ENCODE results near the gene COA3.

Gene COA3

DNA sequence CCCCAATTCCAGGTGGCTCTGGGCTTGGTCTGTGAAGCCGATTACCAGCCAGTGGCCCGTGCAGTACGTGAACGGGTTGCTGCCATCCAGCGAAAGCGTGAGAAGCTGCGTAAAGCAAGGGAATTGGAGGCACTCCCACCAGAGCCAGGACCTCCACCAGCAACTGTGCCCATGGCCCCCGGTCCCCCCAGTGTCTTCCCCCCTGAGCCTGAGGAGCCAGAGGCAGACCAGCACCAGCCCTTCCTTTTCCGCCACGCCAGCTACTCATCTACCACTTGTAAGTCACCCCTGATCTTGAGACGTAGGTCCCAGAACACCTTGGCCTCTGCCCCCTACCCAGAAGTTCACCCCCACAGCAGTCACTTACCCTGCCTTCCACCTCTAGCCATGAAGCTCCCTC, 11.2 kb downstream of the COA3 start:
- TF ChIP-seq, protein P1, sequence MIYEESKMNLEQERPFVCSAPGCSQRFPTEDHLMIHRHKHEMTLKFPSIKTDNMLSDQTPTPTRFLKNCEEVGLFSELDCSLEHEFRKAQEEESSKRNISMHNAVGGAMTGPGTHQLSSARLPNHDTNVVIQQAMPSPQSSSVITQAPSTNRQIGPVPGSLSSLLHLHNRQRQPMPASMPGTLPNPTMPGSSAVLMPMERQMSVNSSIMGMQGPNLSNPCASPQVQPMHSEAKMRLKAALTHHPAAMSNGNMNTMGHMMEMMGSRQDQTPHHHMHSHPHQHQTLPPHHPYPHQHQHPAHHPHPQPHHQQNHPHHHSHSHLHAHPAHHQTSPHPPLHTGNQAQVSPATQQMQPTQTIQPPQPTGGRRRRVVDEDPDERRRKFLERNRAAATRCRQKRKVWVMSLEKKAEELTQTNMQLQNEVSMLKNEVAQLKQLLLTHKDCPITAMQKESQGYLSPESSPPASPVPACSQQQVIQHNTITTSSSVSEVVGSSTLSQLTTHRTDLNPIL (CRISPR knock-in tag; IDR thresholded peaks at IDR 0.05; ENCODE audit: low read depth) = no peak
- no peak for TF ChIP-seq OSR1 (CRISPR knock-in tag; IDR thresholded peaks at IDR 0.05)
- TF ChIP-seq, protein P2, sequence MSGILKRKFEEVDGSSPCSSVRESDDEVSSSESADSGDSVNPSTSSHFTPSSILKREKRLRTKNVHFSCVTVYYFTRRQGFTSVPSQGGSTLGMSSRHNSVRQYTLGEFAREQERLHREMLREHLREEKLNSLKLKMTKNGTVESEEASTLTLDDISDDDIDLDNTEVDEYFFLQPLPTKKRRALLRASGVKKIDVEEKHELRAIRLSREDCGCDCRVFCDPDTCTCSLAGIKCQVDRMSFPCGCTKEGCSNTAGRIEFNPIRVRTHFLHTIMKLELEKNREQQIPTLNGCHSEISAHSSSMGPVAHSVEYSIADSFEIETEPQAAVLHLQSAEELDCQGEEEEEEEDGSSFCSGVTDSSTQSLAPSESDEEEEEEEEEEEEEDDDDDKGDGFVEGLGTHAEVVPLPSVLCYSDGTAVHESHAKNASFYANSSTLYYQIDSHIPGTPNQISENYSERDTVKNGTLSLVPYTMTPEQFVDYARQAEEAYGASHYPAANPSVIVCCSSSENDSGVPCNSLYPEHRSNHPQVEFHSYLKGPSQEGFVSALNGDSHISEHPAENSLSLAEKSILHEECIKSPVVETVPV (CRISPR knock-in tag; IDR thresholded peaks at IDR 0.05) = no peak
- TF ChIP-seq ZC3H10 (CRISPR knock-in tag; IDR thresholded peaks at IDR 0.05) = no peak
- TF ChIP-seq CSDC2 (CRISPR knock-in tag; IDR thresholded peaks at IDR 0.05) = no peak
- no peak for TF ChIP-seq TOX (CRISPR knock-in tag; IDR thresholded peaks at IDR 0.05; ENCODE audit: borderline replicate concordance)
- no peak for TF ChIP-seq ARNTL (CRISPR knock-in tag; IDR thresholded peaks at IDR 0.05; ENCODE audit: borderline replicate concordance, low read depth)
- TF ChIP-seq ZNF8 (CRISPR knock-in tag; IDR thresholded peaks at IDR 0.05) = no peak
- TF ChIP-seq GLIS3 (CRISPR knock-in tag; IDR thresholded peaks at IDR 0.05) = no peak
- no peak for TF ChIP-seq PPARA (CRISPR knock-in tag; IDR thresholded peaks at IDR 0.05; ENCODE audit: borderline replicate concordance)
- no peak for TF ChIP-seq ISL1 (CRISPR knock-in tag; IDR thresholded peaks at IDR 0.05)
- ATAC-seq = no peak

DNA sequence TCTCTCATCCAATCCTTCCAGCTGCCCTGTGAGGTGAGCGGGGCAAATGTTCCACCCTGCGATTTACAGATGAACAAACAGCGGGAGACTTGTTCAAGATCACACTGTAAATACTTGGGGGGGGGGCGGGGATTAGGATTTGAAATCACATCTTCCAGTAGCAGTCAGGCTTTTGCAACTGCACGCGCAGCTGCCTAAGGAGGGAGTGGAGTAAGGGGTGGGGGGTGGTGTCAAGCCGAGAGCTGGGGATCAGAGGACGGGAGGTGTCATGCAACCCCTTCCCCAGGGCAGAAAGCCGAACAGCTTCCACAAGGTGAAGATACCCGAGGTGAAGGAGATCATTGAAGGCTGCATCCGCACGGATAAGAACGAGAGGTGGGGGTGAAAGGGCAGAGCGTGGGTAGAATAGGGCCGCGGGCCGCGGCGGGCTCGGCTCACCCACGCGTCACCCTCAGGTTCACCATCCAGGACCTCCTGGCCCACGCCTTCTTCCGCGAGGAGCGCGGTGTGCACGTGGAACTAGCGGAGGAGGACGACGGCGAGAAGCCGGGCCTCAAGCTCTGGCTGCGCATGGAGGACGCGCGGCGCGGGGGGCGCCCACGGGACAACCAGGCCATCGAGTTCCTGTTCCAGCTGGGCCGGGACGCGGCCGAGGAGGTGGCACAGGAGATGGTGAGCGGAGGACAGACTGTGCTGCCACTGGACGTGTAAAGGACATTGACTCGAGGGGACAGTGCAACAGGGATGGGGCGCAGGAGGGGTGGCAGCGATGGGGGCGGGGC, 13.5 kb downstream of the COA3 start:
- TF ChIP-seq ESRRG (CRISPR knock-in tag; IDR thresholded peaks at IDR 0.05) = no peak
- no peak for TF ChIP-seq ZC3H10 (CRISPR knock-in tag; IDR thresholded peaks at IDR 0.05)
- no peak for TF ChIP-seq ISL1 (CRISPR knock-in tag; IDR thresholded peaks at IDR 0.05)
- no peak for TF ChIP-seq OSR1 (CRISPR knock-in tag; IDR thresholded peaks at IDR 0.05)
- TF ChIP-seq CSDC2 (CRISPR knock-in tag; IDR thresholded peaks at IDR 0.05) = no peak
- no peak for TF ChIP-seq TOX (CRISPR knock-in tag; IDR thresholded peaks at IDR 0.05; ENCODE audit: borderline replicate concordance)
- no peak for TF ChIP-seq ZNF70 (CRISPR knock-in tag; IDR thresholded peaks at IDR 0.05)
- TF ChIP-seq BACH2 (CRISPR knock-in tag; IDR thresholded peaks at IDR 0.05; ENCODE audit: borderline replicate concordance) = no peak
- no peak for TF ChIP-seq PPARA (CRISPR knock-in tag; IDR thresholded peaks at IDR 0.05; ENCODE audit: borderline replicate concordance)
- TF ChIP-seq, protein P1 (CRISPR knock-in tag; IDR thresholded peaks at IDR 0.05; ENCODE audit: low read depth) = no peak
- TF ChIP-seq GLIS3 (CRISPR knock-in tag; IDR thresholded peaks at IDR 0.05) = no peak
- TF ChIP-seq ZFP30 (CRISPR knock-in tag; IDR thresholded peaks at IDR 0.05) = no peak
- TF ChIP-seq ZNF565 (CRISPR knock-in tag; conservative IDR thresholded peaks at IDR 0.05; ENCODE audit: low read depth) = no peak
- TF ChIP-seq ZFP3 (CRISPR knock-in tag; IDR thresholded peaks at IDR 0.05) = no peak
- TF ChIP-seq TCF4 (CRISPR knock-in tag; IDR thresholded peaks at IDR 0.05; ENCODE audit: borderline replicate concordance) = no peak
- TF ChIP-seq ZNF8 (CRISPR knock-in tag; IDR thresholded peaks at IDR 0.05) = no peak
- TF ChIP-seq, protein P3, sequence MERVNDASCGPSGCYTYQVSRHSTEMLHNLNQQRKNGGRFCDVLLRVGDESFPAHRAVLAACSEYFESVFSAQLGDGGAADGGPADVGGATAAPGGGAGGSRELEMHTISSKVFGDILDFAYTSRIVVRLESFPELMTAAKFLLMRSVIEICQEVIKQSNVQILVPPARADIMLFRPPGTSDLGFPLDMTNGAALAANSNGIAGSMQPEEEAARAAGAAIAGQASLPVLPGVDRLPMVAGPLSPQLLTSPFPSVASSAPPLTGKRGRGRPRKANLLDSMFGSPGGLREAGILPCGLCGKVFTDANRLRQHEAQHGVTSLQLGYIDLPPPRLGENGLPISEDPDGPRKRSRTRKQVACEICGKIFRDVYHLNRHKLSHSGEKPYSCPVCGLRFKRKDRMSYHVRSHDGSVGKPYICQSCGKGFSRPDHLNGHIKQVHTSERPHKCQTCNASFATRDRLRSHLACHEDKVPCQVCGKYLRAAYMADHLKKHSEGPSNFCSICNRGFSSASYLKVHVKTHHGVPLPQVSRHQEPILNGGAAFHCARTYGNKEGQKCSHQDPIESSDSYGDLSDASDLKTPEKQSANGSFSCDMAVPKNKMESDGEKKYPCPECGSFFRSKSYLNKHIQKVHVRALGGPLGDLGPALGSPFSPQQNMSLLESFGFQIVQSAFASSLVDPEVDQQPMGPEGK (CRISPR knock-in tag; IDR thresholded peaks at IDR 0.05; ENCODE audit: borderline replicate concordance) = no peak
- no peak for TF ChIP-seq SNAI2 (CRISPR knock-in tag; IDR thresholded peaks at IDR 0.05)
- TF ChIP-seq ARNTL (CRISPR knock-in tag; IDR thresholded peaks at IDR 0.05; ENCODE audit: borderline replicate concordance, low read depth) = no peak

DNA sequence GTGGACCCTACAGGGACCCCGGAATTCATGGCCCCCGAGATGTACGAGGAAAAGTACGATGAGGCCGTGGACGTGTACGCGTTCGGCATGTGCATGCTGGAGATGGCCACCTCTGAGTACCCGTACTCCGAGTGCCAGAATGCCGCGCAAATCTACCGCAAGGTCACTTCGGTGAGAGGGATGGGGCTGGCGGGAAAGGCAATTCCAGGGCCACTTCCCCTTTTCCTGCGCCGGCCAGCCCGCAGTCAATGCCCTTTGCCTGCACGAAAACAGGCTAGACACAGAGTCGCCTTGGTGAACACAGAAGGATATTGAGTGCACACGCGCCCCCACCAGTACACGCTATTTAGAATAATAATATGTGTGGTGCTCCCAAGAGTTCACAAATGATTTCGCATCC, 14.1 kb downstream of the COA3 start:
- no peak for TF ChIP-seq OSR1 (CRISPR knock-in tag; IDR thresholded peaks at IDR 0.05)
- no peak for TF ChIP-seq PPARA (CRISPR knock-in tag; IDR thresholded peaks at IDR 0.05; ENCODE audit: borderline replicate concordance)
- no peak for TF ChIP-seq ZNF8 (CRISPR knock-in tag; IDR thresholded peaks at IDR 0.05)
- TF ChIP-seq ARNTL (CRISPR knock-in tag; IDR thresholded peaks at IDR 0.05; ENCODE audit: borderline replicate concordance, low read depth) = no peak
- TF ChIP-seq BACH2 (CRISPR knock-in tag; IDR thresholded peaks at IDR 0.05; ENCODE audit: borderline replicate concordance) = no peak
- TF ChIP-seq, protein P2 (CRISPR knock-in tag; IDR thresholded peaks at IDR 0.05) = no peak
- TF ChIP-seq, protein P4, sequence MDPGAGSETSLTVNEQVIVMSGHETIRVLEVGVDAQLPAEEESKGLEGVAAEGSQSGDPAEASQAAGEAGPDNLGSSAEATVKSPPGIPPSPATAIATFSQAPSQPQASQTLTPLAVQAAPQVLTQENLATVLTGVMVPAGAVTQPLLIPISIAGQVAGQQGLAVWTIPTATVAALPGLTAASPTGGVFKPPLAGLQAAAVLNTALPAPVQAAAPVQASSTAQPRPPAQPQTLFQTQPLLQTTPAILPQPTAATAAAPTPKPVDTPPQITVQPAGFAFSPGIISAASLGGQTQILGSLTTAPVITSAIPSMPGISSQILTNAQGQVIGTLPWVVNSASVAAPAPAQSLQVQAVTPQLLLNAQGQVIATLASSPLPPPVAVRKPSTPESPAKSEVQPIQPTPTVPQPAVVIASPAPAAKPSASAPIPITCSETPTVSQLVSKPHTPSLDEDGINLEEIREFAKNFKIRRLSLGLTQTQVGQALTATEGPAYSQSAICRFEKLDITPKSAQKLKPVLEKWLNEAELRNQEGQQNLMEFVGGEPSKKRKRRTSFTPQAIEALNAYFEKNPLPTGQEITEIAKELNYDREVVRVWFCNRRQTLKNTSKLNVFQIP (CRISPR knock-in tag; IDR thresholded peaks at IDR 0.05; ENCODE audit: borderline replicate concordance, low read depth) = no peak
- TF ChIP-seq, protein P5, sequence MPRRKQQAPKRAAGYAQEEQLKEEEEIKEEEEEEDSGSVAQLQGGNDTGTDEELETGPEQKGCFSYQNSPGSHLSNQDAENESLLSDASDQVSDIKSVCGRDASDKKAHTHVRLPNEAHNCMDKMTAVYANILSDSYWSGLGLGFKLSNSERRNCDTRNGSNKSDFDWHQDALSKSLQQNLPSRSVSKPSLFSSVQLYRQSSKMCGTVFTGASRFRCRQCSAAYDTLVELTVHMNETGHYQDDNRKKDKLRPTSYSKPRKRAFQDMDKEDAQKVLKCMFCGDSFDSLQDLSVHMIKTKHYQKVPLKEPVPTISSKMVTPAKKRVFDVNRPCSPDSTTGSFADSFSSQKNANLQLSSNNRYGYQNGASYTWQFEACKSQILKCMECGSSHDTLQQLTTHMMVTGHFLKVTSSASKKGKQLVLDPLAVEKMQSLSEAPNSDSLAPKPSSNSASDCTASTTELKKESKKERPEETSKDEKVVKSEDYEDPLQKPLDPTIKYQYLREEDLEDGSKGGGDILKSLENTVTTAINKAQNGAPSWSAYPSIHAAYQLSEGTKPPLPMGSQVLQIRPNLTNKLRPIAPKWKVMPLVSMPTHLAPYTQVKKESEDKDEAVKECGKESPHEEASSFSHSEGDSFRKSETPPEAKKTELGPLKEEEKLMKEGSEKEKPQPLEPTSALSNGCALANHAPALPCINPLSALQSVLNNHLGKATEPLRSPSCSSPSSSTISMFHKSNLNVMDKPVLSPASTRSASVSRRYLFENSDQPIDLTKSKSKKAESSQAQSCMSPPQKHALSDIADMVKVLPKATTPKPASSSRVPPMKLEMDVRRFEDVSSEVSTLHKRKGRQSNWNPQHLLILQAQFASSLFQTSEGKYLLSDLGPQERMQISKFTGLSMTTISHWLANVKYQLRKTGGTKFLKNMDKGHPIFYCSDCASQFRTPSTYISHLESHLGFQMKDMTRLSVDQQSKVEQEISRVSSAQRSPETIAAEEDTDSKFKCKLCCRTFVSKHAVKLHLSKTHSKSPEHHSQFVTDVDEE (CRISPR knock-in tag; IDR thresholded peaks at IDR 0.05) = no peak
- no peak for TF ChIP-seq RARB (CRISPR knock-in tag; IDR thresholded peaks at IDR 0.05)
- ATAC-seq = no peak

More for the DNA sequence above, 13.5 kb downstream of the COA3 start:
- no peak for ATAC-seq
